Erythroblast (primary cell): ENCODE data around the gene BRD7.

Experiments used
- GATA1 ChIP-seq: IDR thresholded peaks from 2 replicates; pipeline ENCODE4 v1.6.1; 2011; ENCODE audit warnings: low read depth, mild to moderate bottlenecking, control low read depth, low read length, moderate library complexity
- POLR2A ChIP-seq: IDR thresholded peaks from 2 replicates; pipeline ENCODE4 v1.6.1; 2011; ENCODE audit warnings: mild to moderate bottlenecking, low read length

DNA sequence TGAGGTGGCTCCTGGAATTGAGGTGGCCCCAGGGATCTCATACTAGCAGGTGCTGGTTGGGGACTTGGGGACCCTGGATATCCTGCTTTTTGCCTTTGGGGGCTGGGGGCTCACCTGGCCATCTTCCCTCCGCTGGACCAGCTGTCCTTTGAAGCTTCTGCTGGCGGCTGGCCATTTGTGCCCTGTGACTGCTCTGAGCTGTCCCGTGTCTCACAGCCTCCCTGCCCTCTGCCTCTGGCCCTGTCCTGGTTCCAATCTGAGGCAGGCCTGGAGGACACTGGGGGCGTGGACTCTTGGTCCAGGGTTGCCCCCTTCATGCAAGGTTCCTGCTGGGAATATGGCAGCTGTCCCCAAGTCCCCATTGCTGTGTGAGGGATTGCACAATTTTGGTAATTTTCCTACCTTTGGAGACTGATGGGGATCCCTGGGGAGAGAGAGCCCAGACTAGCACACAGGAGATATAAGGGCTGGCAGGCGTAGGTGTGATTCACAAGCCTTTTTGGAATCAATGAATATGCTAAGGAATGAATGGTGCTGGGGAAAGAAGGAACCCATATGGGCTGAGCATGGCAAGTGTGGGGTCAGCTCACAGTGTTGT is 83.3 kb downstream of the BRD7 start:
- TF ChIP-seq POLR2A (no peak), GATA1 (no peak)
